HG03520 (cell line): ENCODE data around the gene ATRNL1.

Experiments
- ATAC-seq: cut with Tn5 transposase; IDR thresholded peaks from one replicate; pipeline ENCODE4 v1.9.1; 2021; ENCODE audit warnings: mild to moderate bottlenecking, moderate library complexity; ENCODE audit not compliant: unreplicated experiment

ATRNL1 gene

GRCh38 chr10:115882021-115882420, 788.9 kb downstream of the ATRNL1 start:
- ATAC-seq = no peak

DNA sequence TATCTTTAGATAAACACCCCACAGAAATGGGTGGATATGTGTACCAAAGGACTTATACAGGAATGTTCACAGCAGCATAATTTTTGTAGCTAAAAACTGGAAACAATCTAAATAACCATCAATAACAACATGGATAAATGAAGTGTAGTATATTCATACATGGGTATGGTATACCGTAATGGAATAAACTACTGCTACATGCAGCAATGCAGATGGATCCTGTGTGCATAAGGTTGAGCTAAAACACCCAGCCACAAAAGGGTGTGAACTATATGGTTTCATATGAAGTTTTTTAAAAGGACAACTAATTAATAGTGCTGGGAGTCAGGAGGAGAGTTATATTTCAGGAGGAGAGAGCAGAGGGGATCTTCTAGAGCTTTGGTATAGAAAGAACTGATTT, 790.2 kb downstream of the ATRNL1 start:
- no peak for ATAC-seq

- no peak for ATAC-seq
Measured at GRCh38 chr10:115884331-115884730, 791.2 kb downstream of the ATRNL1 start.

DNA sequence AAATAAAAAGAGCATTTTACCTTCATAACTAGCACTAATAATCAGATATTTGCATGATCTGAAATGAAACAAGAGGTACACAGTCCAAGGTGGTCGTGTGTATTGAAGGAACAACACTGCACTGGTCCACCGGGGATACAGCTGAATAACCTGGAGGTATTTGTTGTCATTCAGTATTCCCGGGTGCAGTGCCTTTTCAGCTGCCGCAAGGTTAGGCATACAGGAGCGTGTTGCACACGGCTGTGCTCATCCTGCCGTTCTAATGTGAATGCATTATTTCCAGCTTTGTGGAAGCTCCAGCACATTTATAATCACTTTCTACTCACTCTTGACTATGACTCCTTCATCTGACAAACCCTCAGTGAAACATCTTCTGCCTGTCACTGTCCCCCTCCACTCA, 802.0 kb downstream of the ATRNL1 start:
- no peak for ATAC-seq

- no peak for ATAC-seq
Measured at GRCh38 chr10:115898242-115898641, 805.1 kb downstream of the ATRNL1 start.

DNA sequence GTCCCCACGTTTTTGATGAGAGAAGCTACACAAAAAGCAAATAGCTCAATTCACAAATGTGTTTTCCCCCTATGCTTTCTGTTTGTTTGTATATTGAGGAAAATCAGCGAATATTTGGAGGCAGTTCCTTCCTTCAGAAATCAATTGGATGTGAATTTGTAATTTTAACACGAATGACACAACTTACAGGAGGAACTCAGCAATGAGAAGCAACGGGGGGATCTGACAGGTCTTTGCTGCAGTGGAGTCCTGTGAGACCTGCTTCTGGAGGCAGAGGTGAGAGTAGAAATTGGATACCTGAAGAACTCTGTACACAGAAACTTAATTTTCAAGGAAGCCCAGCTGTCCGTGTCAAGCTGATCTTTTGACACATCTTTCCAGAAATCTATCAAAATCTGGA, 809.4 kb downstream of the ATRNL1 start:
- ATAC-seq = no peak

- no peak for ATAC-seq
Measured at GRCh38 chr10:115903207-115903606, 810.0 kb downstream of the ATRNL1 start.

DNA sequence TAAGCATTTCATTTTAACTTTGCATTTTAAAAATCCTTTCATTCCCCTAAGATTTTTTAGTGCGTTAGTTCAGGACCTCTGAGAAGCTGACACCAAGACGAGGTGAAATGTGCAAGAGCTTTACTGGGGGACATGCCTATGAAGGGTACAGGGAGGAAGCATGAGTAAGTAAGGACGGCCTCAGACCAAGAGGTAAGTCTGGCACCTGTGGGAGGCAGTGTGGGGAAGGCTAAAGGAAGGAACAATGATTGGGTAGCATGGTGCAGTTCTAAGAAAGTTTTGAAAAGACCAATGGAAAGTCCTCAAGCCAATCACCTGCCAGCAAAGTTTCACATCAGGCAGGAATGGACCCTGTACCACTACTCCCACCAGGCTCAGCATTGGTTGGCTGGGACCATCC, 810.7 kb downstream of the ATRNL1 start:
- no peak for ATAC-seq

- ATAC-seq = no peak
Measured at GRCh38 chr10:115909037-115909436, 815.9 kb downstream of the ATRNL1 start.

- no peak for ATAC-seq
Measured at GRCh38 chr10:115909962-115910731, 817.0 kb downstream of the ATRNL1 start.

DNA sequence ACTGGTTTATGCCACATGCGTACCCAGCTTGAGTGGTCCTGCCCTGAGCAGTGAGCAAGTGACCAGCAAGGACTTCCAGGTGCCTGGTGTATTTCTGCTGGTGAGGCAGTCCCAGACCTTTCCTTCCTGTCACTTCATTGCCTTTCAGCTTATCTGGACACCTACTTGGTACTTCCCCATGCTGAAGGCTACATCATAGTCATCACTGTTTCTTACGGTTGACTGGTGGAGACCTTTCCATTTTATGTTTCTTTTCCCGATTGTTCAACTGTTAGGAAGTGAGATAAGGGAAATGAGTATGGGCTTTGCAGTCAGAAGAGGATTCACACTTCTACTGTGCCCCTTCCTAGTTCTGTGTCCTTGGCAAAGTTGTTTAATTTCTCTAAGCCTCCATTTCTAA, 821.3 kb downstream of the ATRNL1 start:
- no peak for ATAC-seq

DNA sequence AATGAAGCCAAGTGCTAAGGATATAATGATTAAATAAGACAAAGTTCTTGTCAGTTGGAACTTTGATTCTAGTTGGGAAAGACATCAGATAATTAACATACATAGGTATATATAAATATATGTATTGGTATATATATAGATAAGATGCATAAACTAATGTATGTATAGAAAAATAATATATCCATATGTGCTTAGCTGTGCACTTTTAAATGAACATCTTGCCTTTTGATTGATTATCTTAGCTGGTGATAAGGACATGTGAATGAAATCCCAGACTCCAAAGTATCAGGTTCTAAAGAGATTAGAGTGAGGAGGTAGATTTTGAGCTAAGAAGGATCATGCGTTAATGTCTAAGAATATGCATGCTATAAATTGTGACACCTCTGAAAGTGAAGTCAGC, 822.3 kb downstream of the ATRNL1 start:
- ATAC-seq = no peak

GRCh38 chr10:115918812-115919211, 825.6 kb downstream of the ATRNL1 start:
- ATAC-seq = no peak

DNA sequence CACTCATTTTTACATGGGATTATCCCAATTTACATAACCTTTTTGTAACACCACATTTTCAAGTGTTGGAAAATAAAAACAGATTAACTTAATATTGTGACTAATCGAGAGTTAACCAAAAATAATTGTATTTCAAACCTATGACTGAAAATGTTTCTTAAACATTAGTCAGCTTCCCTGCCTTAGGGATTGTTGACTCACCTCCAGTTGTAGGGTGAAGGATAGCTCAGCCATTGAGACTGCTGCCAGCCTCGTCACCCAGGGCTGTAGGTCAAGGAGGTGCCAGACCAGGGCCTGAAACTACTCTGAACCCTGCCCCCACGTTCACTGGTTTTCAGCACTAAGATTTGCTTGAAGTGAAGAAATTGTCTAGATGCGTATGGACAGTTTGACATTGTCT, 828.6 kb downstream of the ATRNL1 start:
- ATAC-seq = no peak

DNA sequence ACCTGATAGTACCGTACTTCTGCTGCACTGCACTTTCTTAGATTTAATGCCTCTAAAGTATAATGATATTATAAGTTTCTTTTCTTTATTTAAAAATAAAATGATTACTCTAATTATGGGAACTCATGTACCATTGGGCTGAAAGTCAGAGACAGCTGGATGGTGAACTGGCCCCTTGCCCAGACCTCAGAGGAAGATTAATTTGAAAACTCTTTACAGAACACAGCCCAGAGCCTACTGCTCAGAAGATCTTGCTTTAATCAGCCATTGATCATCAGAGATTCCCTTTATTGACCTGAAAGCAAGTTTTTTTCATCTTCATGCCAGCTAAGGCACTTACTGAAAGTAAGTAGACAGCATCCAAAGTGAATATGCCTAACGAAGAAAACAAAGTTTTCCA, 838.1 kb downstream of the ATRNL1 start:
- ATAC-seq = no peak

DNA sequence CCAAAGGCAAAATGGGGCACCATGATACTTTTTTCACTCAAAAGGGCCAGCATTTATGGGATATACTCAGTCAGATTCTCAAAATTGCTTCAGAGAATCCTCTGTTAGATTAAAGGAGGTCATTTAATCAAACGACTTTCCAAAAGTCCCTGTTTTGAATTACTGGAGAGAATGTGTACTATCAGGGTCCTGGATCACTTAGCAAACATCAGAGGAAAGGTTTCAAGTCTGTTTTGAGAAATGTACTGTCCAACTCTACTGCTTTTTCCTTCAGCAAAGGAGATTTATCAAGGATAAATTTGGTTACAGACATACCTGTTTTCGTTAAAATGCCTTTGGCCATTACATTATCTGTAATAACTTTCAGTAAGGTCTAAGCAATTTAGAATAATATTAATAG, 838.9 kb downstream of the ATRNL1 start:
- no peak for ATAC-seq

- no peak for ATAC-seq
Measured at GRCh38 chr10:115933098-115933497, 839.9 kb downstream of the ATRNL1 start.

DNA sequence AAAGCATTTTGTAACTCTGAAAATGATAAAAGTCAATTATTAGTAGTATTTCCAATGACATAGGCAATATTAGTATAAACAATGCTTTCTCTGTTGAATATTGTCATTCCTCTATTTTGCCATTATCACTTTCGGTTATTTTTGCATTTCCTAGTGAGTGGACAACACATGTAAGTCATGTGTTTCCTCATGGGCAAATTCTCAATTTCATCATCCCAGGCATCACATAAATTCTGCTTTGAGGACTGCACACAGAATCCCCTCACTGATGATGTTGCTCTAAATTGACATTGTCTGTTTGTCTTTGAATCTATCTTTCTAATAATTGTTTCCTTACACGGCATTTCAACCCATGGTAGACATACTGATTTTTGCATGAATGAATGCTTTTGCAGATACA, 842.6 kb downstream of the ATRNL1 start:
- no peak for ATAC-seq

DNA sequence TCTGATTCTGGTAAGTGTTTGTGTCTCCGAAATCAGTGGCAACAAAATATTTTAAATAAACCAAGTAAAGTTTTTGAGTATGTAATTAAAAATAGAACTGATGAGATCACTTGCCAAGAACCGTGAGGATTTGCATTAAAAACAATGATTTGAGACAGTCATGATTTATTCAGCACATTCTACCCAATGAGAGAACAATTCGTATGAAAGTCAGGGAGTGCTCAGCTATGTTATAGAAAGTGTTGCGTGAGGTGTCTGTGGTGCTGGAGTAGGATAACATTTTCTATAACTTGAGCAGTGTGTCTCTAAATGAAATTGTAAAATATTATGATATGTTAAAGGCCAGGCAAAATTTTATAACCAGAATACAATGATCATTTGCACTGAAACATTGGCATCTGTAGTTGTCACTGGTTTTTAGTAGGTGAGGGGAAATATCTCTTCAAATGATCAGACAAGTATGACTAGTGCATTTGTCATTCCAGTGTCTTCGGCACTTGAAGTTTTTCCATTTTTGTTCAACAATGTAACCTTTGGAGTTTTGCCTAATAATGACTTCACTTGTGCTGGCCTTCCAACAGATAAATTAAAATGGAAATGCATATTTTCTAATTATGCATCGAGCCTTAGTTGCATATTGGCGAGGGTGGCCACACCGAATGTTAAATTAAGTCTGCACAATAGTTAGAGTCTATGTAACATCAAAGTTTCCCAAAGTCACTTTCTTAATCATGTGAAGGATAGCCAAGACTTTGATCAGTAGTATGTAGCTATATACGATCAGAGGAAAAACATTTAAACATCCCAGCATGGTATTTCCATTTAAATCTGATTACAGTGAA, 844.0 kb downstream of the ATRNL1 start:
- ATAC-seq = no peak

- no peak for ATAC-seq
Measured at GRCh38 chr10:115937768-115938056, 844.5 kb downstream of the ATRNL1 start.

DNA sequence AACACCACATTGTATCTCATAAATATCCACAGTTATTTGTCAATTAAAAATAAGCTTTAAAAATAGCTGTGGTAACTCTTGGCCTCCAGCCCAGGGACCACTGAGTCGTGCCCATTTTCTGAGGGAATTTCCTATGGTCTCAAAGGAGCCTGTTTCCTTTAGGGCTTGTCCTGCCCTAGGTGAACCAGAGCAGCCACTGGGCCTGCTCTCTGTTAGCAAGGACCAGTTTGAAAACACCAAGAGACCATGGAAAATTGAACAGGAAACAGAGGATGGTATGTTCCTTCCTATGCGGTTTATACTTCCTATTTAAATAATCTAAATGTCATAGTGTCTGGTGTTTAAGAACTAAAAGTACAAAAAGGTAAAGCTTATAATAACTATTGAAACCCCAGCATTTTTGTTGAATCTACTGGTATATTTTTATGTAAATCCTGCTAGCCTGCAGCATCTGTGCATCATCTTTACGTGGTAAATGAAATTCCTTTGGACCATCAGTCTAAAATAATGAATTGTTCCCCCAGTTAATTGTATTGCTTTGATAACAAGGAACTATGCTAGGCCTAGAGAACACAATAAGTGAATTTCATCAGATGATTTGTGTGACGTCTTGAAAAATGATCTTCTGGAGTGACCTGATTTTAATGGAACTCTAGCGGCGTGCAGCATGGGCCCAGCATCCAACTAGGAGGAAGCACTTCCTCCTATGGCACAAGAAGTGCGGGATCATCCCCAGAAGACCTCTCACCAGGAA, 846.1 kb downstream of the ATRNL1 start:
- no peak for ATAC-seq

DNA sequence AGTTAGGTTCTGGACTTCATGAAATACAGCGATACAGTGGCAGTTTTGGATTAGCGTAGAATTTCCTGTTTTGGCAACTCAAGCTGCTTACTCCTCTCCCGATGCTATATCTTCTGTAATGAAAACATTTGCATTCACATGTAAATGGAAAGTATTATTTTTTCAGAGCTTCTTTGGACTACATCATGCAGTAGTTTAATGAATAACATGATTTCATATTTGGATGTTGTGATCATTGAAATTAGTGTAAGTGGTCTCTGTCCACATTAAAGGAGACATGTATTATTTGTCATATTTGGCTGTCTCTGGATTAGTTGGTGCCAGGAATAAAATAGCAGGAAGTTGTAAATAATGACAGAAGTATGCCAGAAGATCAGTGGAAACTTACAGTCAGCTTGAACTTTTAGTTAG, 848.2 kb downstream of the ATRNL1 start:
- no peak for ATAC-seq
